GM21619 (cell line): ENCODE data around the gene WBP1L.
"Not testable (repeated sequence)": the region's sequence is repeated elsewhere in the genome, so short reads cannot be mapped to it uniquely, and the experiment has no call there.

ENCODE experiments used
- ATAC-seq: cut with Tn5 transposase; IDR thresholded peaks from one replicate; pipeline ENCODE4 v1.9.1; 2021; ENCODE audit not compliant: unreplicated experiment

The WBP1L gene

DNA sequence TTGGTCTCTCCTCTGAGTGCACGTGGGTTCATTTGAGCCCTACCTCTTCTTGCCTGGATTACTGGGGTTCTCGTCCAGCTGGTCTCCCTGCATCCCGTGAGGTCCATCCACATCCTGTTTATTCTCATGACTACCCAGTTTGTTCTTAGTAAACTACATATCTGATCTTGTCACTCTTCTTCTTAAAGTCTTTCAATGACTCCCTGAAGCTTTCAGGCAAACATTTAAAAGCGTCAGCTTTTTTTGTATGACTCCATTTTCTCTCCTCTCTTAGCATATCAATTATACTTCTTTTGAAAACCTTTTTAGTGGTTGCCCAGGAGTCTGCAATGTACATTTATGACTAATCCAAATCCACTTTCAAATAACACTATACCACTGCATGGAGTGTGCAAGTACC, 21.8 kb upstream of the WBP1L start:
- ATAC-seq: no peak

DNA sequence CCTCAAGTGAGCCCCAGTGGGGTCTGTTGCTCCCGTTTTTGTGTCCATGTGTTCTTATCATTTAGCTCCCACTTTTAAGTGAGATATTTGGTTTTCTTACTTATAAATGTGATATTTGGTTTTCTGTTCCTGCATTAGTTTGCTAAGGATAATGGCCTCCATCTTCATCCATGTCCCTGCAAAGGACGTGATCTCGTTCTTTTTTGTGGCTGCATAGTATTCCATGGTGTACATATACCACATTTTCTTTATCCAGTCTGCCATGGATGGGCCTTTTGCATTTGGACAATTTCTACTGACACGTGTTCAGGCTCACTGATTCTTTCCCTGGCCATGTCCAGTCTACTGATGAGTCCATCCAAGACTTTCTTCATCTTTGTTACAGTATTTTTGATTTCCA, 19.8 kb upstream of the WBP1L start:
- ATAC-seq: no peak

GRCh38 chr10:102726274-102726673, 17.5 kb upstream of the WBP1L start:
- no peak for ATAC-seq

DNA sequence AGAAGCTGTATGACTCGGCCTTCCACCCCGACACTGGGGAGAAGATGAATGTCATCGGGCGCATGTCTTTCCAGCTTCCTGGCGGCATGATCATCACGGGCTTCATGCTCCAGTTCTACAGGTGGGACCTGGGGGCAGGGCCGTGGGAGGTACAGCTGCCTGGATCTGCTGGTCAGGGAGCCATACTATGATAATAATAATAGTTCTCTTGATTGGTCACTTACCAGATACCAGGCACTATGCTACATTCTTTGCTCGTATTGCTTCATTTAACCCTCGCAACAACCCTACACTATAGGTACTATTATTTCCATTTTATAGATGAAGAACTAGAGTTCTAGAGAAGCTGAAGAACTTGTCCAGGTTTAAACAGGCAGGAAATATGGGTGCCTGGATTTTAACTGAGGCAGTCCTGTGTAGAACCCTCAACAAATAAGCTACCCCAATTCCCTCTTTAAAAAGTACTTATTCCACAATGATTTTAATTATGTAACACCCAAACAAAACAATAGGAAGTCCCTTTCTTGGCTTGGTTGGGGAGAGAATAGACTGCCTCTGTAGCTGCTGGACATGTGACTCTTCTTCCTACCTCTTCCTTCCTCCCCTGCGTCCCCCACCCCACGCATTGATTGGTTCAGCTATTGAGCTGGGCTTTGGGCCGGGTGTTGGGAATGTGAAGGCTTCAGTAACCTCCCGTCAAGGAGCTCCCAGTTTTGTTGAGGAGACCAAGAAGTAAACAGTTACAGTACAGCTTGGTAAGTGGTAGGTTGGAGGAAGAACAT, 16.5 kb upstream of the WBP1L start:
- ATAC-seq: no peak

- ATAC-seq: no peak
Measured at GRCh38 chr10:102729029-102730026, 14.4 kb upstream of the WBP1L start.

DNA sequence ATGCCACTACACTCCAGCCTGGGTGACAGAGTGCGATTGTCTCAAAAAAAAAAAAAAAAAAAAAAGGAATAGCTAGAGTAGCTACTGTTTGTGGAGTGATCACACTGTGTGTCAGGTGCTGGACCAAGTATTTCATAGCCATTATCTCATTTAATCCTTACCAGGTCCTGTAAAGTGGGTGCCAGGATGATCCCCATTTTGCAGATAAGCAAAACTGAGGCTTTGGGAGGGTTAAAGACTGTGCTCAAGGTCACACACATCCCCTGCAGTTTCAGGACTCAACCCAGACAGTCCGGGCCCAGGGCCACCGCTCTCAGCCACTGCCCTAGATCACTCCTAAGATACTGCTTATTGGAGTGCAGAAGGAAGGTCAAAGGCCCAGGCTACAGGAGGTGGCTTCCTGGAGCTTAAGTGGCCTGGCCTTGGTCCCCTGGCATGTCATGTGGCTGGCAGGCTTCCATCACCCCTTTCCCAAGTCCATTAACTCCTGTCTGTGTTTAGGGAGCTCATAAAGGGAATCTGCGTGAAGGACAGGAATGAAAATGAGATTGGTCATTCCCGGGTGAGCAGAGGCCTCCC, 12.4 kb upstream of the WBP1L start:
- ATAC-seq: no peak

DNA sequence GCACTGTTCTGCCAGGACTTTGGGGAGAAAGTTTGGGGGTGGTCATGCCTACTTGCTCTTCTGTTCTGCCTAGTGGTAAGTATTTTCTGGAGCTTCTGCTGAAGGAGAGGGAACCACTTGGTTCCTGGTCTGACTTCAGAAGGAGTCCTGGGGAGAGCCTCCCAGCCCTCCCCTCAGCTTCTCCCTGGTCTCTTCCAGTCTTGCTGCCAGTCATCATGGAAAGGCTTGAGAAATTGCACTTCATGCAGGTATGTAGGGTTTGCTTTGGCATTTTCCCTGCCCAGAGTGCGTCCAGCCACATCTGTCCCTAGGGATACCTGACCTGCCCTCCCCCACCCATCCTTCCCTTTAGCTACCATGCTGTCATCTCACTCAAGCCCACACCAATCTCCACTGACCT, 11.1 kb upstream of the WBP1L start:
- ATAC-seq: no peak

DNA sequence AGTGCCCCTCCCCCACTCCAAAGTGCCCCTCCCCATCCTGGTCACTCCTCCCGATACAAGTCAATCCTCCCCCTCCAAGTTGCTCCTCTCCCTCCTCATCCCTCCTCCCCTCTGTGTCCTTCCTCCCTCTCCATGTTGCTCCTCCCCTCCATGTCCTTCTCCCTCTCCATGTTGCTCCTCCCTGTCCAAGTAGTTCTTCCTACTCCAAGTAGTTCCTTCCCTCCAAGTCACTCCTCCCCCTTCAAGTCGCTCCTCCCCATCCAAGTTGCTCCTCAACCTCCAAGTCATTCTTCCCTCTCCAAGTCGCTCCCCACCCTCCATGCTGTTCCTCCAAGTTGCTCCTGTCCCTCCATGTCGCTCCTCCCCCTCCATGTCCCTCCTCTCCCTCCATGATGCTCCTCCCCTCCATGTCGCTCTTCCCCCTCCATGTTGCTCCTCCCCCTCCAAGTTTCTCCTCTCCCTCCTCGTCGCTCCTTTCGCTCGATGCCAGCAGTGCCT, 8.6 kb upstream of the WBP1L start:
- ATAC-seq: no peak

DNA sequence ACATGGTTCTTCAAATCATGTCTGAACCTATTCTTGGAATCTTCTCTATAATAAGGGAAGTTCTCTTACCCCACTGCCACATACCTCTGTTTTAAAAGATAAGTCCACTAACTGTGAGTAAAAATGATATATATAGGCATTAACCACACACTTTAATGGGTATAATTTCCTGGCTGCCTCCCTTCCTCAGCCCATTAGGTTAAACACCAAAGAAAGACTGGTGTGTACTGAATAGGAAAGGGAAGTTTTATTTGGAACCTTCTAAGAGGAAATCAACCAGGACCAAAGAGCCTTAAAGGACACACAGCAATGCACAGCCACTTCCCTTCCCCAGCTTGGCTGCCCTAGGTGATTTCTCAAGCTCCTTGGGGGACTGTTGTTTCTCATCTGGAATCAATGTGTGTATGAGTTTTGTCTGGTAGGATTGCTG, 5.0 kb upstream of the WBP1L start:
- no peak for ATAC-seq

- no peak for ATAC-seq
Measured at GRCh38 chr10:102740229-102740628, 3.5 kb upstream of the WBP1L start.

GRCh38 chr10:102741726-102742237, 2.0 kb upstream of the WBP1L start:
- no peak for ATAC-seq

DNA sequence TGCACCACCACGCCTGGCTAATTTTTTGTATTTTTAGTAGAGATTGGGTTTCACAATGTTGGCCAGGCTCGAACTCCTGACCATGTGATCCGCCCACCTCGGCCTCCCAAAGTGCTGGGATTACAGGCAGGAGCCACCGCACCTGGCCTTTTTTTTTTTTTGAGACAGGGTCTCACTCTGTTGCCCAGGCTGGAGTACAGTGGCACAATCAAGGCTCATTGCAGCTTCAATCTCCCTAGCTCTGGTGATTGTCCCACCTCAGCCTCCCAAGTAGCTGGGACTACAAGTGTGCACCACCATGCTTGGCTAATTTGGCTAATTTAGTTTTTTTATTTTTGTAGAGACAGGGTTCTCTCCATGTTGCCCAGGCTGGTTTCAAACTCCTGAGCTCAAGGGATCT, 1.4 kb upstream of the WBP1L start:
- not testable (repeated sequence) for ATAC-seq

DNA sequence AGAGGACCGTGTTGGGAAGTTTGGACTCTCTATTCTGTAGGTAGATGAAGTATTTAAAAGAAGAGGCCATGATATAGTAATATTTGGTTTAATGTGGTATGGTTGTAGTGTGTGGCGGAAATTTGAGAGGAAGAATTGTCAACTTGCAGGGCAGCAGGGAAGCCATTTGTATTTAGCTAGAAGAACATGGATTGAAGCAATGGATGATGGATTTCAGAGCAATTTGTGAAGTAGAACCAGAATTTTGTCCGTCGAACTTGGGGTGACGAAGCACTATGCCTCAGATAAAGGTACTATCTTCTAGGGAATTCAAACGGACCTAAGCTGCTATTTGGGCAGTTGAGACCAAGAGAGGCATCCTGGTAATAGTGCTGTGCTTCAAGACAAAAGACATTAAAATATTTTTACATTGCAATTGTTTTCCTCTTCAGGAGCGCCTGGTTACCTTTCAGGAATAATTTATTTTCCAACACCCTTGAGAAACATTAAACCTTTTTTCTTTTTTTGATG, 615 bp upstream of the WBP1L start:
- ATAC-seq: no peak

DNA sequence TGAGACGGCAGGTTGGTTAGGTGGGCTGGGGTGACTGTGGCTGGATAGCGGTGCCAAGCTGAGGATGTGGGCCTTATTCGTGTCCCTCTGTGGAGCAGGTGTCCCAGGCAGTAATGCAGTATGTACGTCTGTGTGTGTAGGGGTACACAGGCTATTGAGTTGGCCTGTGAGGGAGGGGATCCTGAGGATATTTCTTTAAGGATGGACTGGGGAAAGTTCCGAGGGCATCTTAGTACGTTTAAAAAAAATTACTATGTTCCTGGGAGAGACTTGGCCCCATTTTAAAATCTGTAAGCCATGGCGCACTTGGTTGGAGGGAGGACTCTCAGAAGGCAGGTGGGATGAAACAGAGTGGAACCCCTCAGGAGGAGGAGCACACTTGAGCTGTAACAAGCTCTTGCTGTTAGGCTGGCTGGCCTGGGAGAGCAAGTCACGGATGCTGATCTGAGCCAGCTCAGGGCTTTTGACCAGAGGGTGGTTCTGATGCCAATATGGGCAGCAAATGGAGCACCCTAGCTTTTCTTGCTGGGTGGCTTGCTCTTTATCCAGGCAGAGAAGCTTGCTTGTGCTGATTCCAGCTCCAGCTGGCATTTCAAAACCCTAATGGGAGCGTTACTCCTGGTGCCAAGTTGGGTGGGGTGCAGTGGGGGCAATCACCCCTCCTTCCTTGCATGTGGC, 765 bp downstream of the WBP1L start:
- ATAC-seq: no peak

GRCh38 chr10:102745157-102745556, 1.4 kb downstream of the WBP1L start:
- no peak for ATAC-seq

DNA sequence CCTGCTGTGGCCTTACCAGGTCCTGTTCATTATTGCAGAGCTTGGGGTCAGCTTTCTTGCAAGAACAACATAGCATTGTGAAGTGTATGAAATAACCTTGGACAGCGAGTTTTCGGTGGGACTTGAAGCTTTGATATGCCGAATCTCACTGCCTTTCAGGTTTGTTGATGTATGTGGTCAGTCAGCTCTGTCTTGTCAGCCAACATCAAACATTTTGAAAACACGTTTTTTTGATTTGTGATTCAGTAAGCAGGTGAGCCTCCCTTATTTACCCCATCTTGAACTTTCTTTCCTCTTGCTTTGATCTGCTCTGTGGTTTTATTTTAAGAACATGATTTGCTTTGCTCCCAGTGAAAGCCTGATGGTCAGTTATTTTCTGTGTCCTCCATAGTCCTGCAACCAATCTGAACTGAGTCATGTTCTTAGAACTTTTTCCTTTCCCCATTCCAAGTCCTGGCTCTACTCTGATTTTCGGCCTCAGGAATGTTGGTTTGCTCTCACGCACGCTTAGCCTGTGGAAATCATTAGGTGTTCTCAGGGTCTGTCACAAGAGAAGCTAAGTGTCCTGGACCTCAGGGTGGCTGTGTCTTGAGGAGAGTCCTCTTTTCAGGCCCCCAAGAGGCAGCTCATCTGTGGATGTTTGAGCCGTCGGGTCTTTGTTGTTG, 8.7 kb downstream of the WBP1L start:
- no peak for ATAC-seq

GRCh38 chr10:102752934-102753664, 9.4 kb downstream of the WBP1L start:
- ATAC-seq: no peak

GRCh38 chr10:102753718-102754117, 10.0 kb downstream of the WBP1L start:
- no peak for ATAC-seq

DNA sequence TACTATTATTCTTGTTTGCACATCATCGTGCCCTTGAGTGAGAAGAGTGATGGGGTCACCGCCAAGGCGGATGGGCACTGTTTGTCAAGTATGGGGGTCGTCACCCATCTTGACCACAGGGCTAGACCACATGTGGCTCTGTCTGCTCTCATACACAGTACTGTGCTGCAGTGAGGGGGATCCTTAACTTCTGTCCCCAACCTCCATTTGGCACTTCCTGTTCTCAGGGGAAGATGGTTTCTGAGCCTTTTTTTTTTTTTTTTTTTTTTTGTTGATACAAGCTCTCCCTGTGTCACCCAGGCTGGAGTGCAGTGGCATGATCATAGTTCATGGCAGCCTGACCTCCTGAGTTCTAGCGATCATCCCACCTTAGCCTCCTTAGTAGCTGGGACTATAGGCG, 13.6 kb downstream of the WBP1L start:
- no peak for ATAC-seq
